ENCODE data around the gene SLC25A51. TPM values are rescaled to one million over a fixed set of nuclear protein-coding genes. Genes with fewer than 3 reads are reported as not detected.
"Not testable (repeated sequence)": the region's sequence is repeated elsewhere in the genome, so short reads cannot be mapped to it uniquely, and the experiment has no call there.

The SLC25A51 gene
- polyA plus RNA-seq, 1 donor = 12.5 TPM

DNA sequence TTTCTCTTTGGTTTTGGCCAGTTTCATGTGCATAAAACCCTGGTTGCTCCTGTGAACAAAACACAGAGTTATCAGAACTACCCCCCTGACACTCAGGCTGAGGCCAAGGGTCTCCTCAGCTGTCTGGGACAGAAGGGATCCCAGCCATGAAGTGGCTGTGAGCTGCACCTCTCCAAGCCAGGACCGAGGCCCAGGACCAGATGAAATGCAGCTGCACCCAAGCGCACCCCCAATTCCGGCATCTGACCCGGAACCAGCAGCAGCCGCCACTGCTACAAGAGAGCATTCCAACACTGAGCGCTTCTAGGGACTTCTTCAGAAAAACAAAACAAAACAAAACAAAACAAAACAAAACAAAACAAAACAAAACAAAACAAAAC is 16.0 kb upstream of the SLC25A51 start:
- DNase-seq (ENCODE audit: low read depth) = no peak

DNA sequence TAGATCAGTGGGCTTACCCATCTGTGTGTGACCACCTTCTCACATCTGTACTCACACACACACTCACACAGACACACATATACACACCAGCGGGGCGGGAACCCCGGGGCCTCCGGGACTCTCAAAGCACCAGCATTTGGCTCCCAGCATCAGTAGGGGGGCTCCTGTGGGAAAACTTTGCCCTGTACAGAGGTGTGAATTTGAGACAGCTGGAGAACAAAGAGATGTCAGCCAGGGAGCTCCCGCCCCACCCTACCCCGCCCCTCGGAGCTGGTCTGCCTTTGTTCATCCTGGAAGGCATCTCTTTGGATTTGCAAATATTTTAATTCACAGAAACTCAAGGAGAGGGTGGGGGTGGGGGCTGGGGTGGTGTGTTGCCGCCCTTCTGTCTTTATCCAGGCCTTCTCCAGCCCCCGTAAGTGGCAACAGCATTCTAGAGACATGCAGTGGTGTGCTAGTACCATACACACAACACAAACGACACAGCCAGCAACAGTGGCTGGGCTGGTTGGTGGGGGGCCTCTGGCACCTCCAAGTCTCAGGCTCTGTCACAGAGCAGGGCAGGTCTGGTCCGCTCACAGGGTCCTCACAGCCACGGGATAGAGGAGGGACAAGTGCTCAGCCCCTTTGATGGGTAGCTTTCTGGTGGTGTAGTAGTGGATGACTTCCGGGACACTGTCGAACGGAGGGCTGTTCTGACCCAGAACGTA is 15.5 kb upstream of the SLC25A51 start:
- DNase-seq (ENCODE audit: low read depth) = no peak

DNA sequence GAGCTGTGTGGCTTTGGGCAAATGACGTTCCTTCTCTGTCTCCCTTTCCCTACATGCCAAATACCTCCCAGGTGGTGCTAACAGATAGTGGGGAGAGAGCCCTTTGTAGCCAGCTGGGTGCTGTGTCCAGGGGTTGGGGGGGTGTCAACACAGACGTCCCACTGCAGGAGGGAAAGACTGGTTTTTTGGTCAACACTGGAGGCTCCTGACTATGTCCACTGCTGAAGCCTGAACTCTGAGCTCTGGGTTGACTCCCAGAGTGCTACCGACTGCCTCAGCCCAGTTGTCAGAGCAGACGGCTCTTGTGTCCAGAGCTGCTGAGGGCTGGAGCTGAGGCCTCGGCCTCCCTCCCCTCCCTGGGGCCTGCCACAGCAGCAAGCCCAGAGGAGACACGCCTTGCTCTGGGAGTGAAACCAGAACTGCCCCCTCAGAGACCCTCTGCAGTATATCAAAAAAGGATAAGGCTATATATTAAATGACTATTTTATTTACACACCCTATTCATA is 14.8 kb upstream of the SLC25A51 start:
- DNase-seq (ENCODE audit: low read depth) = no peak

DNA sequence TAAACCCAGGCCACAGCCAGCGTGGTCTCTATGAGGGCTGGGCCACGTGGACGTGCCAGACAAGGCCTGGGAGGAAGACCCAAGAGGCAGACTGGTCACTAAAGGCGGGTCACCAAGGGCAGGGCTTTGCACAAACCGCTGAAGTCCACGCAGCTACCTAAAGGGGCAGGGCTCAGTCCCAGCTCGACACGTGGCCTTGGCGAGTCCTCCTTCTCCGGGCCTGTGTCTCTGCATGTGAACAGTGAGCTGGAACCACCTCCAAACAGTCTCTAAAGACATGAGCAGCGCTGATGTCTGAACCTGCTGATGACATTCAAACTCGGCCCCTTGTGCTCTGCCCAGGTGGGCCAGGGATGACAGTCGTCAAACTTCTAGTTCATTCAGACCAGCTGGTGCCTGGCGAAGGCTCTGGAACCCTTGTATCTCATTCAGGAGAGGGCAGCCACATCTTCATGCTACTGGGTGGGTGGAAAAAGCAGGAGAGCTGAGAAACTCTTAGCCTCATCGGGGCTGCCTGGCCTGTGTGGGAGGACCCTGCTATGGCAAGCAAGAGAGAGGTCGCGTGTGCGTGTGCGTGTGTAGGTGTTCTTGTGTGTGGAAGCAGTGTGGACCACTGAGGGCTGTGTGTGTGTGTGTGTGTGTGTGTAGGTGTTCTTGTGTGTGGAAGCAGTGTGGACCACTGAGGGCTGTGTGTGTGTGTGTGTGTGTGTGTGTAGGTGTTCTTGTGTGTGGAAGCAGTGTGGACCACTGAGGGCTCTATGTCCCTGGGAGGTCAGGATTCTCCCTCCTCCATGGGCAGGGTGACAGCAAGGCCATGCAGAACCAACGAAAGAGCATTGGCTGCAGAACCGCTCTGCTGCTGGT is 14.1 kb upstream of the SLC25A51 start:
- no peak for DNase-seq (ENCODE audit: low read depth)

DNA sequence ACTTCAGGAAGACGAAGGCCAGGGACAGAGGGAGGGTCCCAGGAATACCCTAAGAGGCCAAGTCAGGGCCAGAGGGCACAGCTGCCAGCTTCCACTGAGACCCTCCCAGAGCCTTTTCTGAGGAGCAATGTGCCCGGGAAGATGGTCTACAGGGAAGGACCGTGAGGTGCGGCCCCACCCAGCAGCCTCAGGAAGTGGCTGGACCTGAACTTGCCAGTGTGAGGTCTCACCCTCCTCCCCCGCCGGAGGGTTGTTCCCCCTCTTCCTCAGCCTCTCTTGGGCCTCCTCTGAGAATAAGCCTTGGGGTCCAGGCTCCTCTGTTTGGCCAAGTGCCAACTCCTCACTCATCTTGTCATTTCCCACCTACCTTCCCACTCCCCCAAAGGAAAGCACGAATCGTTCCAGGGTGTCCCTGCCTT is 13.4 kb upstream of the SLC25A51 start:
- no peak for DNase-seq (ENCODE audit: low read depth)

DNA sequence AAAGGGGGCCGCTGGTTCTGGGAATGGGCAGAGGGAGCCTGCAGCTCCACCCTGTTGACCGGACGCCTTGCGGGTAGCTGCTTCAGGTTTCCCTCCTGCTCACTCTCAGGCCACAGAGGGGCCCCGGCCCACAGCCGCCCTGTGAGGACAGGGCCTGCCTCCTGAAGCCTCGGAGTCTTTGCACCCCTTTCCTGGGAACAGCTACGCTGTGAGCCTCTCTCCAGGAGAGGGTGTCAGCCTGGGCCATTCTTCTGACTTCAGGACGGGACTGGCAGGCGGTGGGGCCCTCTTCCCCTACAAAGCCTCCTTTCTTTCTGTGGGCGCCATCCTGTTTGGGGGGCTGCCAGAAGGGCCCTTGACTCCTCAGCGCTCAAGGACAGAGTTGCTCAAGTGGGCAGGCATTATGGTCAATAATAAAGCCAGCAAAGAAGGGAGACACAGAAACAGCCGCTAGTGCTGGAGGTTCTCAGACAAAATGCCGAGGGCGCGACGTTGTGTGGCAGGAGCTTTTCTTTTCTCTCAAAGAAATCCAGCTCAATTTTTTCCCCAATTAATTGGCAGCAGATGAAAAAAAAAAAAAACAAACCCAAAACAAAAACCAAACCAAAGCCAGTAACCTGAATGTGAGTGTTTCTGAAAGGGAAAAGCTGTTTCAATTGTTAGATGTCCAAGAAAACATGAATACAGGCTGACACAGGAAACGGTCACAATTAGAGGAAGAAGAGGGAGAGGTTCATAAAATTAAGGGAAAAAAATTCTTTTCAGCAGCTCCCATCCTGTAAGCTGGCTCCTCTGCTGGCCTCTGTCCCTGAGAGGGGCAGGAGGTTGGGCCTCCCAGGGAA is 12.8 kb upstream of the SLC25A51 start:
- DNase-seq (ENCODE audit: low read depth) = no peak

DNA sequence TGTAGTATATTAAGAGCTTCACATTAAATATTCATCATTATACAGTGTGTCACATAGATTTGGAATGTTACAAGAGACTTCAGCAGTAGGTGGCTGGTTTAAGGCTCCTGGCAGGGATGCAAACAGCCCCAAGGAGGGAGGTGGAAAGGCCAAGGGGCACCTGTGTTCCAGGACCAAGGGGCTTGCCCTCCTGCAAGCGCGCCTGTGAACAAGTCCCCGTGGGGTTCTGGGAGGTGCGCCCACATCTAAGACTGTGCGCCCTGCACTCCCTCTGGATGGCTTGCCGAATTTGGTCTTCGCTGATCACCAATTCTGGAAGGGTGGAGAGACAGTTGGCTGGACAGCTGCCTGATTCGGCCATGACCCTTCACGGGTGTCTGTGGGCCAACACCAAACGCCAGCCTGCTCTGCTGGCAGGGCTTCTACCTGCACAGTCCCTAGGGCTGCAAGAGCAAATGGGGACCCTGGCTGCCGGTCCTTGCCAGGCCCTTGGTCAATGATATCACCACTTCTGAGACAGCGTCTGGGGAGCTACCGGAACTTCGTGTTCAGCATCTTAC is 12.1 kb upstream of the SLC25A51 start:
- no peak for DNase-seq (ENCODE audit: low read depth)

DNA sequence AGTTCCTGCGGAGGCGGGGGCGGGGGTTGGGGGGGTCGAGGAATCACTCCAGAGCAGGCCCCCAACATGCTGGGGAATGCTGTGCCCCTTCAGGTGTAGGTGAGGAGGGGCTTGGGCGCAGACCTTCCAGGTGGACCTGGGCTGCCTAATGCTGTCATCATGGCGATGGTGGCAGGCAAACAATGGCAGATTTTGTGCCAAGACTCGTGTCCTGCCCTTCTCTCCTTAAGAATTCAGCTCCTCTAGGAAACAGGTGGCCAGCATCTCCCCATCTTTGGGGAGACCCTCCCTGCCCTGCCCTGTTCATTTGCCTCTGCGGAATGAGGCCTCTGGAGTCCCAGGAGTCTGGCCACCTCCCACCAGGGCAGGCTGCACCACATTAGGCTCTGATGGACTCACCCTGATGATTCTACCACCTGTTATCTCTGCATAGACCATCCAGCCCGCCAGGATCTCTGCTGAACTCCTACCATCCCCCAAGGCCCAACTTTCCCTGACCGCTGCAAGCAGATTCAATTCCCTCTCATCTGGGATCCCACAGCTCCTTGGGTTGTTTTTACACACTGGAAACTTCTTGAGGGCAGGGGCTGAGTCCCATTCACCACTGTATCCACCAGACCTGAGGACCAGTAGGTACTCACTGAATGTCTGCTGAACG is 10.9 kb upstream of the SLC25A51 start:
- no peak for DNase-seq (ENCODE audit: low read depth)

DNA sequence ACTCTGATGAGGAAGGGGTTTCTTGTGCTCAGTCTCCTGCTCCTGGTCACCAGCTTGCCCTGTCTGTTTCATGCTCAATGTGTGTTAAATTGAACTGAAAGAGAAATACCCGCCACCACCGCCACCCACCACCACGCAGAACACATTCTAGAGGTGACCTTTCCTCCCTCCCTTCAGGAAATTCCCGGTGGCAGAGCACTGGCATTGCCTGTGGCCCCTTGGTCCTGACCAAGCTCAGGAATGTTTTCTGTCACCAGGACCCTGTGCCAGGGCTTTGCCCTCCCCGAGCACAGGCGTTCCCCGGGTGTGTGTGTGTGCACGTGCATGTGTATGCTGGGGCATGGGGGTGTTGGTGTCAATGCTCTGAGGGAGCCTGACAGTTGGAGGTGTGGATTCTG is 10.2 kb upstream of the SLC25A51 start:
- no peak for DNase-seq (ENCODE audit: low read depth)

DNA sequence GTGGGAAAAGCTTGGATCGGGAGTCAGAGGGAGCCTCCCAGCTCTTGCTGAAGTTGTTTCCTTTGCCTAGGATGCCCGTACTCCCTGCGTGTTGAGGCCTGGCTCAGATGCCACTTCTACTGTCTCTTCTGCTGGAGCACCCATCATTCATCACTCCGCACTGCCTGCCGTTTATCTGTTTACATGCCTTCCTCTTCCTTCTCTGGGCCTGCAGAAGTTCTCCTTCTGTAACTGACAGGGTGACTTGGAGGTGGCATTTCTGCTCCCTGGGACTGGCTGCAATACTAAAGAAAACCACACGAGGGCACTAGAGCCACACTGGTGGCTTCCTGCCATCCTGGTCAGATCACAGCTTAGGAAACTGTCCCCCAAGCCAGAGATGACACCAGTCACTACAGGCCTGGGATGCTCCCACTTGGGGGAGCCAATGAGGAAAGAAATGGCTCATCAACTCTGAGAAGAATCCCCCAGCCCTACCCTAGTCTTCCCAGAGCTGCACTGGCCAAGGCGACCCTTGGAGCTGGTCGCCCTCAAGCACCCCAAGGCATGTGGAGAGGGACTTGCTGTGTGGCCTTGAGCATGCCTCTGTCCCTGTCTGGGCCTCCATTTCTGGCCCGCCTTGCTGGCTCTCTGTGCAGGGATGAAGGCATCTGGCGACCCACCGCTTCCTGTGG is 9.7 kb upstream of the SLC25A51 start:
- DNase-seq (ENCODE audit: low read depth) = peak; percentile 59

DNA sequence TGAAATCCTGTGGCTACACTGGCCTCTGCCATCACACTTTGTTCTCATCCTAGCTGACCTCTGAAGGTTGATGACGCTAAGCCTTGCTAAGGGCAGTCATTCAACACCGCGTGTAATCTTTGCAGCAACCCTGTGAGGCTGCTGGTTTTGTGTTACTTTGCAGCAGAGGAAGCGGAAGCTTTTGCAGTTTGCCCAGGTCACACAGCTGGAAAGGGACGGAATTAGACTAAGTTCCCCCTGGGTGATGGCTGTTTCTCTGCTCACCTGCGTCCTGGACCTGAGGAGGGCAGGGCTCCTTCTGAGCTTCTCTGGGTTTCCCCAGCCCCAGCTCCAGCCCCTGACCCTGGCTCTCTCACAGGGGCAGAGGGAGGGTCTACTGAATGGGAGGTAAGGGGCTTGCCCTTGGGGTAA is 7.3 kb upstream of the SLC25A51 start:
- DNase-seq (ENCODE audit: low read depth) = no peak

DNA sequence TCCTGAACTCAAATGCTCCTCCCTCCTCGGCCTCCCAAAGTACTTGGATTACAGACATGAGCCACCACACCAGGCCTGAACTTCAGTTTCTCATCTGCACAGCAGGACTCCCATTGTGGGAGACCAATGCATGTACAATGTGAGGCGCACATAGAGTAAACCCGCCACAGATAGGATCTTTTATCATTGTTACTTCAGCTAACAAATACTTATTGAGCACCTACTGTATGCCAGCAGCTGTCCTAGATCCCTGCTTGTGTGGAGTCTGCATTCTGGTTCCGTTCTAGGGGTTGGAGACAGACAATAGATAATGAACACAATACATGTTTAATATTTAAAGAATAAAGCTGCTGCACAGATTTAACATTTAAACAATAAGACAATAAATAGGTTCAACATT is 6.3 kb upstream of the SLC25A51 start:
- DNase-seq (ENCODE audit: low read depth) = no peak

DNA sequence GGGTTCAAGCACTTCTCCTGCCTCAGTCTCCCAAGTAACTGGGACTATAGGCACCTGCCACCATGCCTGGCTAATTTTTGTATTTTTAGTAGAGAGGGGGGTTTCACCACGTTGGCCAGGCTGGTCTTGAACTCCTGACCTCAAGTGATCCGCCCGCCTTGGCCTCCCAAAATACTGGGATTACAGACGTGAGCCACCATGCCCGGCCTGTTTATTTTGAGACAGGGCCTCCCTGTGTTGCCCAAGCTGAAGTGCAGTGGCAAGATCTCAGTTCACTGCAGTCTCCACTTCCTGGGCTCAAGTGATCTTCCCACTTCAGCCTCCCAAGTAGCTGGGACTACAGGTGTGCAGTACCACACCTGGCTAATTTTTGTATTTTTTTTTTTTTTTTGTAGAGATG is 5.9 kb upstream of the SLC25A51 start:
- DNase-seq (ENCODE audit: low read depth) = not testable (repeated sequence)

DNA sequence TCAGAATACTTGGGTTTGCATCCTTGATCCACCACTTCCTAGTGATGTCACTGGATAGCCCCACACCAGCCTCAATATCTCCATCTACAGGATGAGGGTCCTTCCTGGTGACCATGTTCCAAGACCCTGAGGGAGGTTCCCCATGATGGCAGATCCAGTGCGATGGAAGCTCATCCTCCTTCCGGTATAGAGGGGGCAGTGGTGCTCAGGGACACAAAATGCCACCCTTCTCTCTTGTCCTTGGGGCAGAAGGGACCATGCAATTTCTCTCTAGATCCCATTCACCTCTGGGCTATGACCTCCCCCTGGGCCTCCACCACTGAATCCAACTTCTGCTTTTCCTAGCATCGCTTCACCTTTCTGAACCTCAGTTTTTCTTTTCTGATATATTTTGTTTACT is 5.4 kb upstream of the SLC25A51 start:
- no peak for DNase-seq (ENCODE audit: low read depth)

DNA sequence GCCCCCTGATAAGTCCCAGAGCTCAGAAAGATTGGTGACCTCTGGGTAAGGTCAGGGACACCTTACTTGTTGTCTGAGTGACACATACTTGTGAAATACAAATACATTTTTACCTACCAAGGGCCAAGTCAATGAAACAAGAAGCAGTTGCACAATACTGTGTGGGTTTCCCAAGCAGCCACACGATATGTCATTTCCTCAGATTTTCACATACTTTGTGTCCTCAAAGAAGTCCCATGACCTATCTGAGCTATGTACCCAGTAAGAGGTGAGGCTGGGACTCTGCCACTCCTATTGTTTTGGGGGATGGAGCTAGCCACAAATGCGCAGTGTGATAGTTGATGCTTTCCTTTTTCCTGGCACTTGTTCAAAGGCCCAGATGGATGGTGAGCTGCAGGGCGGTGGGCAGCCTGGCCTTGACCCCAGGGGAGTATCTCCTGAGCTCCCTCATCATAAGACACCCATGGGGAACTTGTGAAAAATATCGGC is 4.8 kb upstream of the SLC25A51 start:
- DNase-seq (ENCODE audit: low read depth) = no peak

DNA sequence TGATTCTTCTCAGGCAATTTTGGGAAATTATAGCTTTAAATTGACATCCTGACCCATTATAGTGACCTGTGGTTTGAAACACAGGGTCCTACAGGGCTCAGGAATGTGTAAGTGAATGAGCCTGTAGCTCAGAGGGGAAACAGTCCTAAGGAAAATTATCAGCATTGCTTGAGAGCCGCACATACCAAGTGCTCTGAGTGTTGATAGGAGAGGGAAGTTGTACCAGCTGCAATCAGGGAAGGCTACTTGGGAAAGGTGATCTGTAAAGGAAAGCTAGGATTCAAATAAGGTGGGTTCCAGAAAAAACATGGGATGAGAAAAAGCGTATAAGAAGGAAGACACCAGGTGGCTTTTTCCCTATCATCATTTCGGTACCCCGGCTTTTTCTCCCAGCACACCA is 4.4 kb upstream of the SLC25A51 start:
- DNase-seq (ENCODE audit: low read depth) = no peak

DNA sequence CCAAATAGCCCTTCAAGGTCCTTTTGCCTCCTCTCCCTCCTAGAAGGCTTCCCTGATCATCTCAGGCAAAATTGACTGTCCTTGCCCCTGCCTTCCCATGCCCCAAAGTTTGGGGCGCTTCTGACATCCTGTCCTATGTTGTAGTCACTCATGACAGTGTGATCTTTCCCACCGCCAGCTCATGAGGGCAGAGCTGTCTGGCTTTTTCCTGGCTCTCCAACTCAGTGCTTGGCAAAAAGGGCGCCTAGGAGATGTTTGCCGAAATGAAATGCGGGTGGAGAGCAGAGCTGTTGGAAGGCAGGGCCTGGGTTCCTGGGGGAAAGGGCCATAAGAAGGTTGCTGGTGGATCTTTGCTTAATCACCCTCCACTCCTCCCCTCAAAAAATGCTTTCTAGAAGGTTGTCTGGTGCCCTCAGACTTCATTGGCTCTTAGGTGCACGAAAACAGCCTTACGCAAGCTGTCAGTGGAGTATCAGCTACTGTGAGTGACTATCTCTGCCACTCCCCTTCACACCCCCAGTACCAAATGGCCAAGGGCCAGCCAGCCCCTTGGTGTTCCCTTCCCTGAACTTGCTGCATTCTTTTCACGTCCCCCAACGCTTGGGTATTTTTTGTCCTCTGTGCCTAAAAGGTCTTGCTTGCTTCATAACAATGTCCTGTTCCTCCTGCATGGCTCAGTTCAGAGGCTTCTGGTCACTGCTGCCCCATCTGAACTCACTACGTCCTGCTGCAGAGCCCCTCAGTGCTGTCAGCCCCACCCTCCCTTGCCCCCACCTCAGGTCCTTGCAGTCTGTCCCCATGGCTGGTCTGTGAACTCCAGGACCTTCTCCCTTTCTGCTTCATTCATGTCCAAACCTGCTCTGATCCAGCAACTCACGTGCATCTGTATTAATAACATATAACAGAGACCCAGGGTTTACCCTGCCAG is 2.6 kb upstream of the SLC25A51 start:
- DNase-seq (ENCODE audit: low read depth) = no peak

DNA sequence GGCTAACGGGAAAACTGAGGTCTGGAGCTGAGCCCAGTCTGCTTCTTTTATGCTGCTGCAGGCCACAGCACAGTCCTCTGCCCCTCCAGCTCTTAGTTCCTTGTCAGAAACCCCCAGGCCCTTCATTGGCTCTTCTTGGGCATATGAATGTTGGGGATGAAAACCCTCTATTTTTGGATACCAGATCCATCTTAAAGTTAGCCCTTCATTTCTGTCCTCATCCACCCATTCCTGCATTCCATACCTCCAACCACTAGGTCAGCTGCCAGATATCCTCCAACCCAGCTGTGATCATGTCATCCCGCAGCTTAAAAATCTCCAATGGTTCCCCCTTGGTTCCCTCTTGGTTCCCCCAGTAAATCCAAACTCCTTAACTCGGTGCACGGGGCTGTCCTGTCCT is 1.8 kb upstream of the SLC25A51 start:
- DNase-seq (ENCODE audit: low read depth) = no peak

DNA sequence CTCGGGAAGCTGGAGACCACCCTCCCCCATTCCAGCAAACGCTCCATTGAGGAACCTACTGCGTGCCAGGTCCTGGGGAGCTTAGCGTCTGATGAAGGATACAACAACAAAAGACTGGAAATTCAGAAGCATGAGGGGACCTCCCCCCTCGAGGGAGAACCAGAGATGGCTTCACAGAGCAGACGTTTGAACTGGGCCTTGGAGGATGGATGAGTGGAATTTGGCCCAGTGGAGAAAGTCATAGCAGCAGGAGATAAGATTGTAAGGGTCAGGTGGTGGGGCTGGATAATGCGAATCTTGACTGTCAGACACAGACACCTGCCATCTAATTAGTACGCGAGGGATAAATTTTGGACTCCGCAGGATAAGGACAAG is 1.2 kb upstream of the SLC25A51 start:
- no peak for DNase-seq (ENCODE audit: low read depth)

Measured in forelimb muscle (tissue), 1 donor.